Gastrocnemius medialis (tissue), 4 donors: ENCODE results near the gene KATNIP. TPM values are rescaled to one million over a fixed set of nuclear protein-coding genes. Genes with fewer than 3 reads are reported as not detected.

Source experiments
- ATAC-seq, 2 donors: fragments of 150-250 bp; one replicate each; pipeline ENCODE4 v1.9.1; 2016
- DNase-seq, 2 donors: peaks; one replicate each; pipeline ENCODE4 v3.0.0-alpha.2; 2019
- H3K27ac ChIP-seq, 4 donors: fragments of 200-600 bp; sonication (generic); 1 replicate in 1 of 4; 2 replicates in 3 of 4; pipeline ENCODE4 v1.5.1; 2016 to 2018; ENCODE audit warnings: mild to moderate bottlenecking in 2 of 4, moderate library complexity in 1 of 4
- H3K27me3 ChIP-seq, 3 donors: fragments of 200-600 bp; sonication (generic) in 2 of 3; 1 replicate in 1 of 3; 2 replicates in 2 of 3; pipeline versions ENCODE4 v1.5.1 to v1.6.0; 2016 to 2019; ENCODE audit warnings: mild to moderate bottlenecking in 1 of 3, moderate library complexity in 1 of 3
- H3K36me3 ChIP-seq, 2 donors: fragments of 200-600 bp; sonication (generic) in 1 of 2; one replicate each; pipeline ENCODE4 v1.5.1; 2017 to 2018
- H3K4me1 ChIP-seq, 2 donors: fragments of 200-600 bp; sonication (generic) in 1 of 2; one replicate each; pipeline ENCODE4 v1.5.1; 2016 to 2017; ENCODE audit warnings: mild to moderate bottlenecking in 2 of 2
- H3K4me3 ChIP-seq, 4 donors: fragments of 200-600 bp; sonication (generic) in 3 of 4; 1 replicate in 1 of 4; 2 replicates in 3 of 4; pipeline ENCODE4 v1.5.1; 2016 to 2019; ENCODE audit warnings: mild to moderate bottlenecking in 2 of 4
- H3K9me3 ChIP-seq, 3 donors: fragments of 200-600 bp; sonication (generic) in 2 of 3; 1 replicate in 1 of 3; 2 replicates in 2 of 3; pipeline ENCODE4 v1.5.1; 2016 to 2019
- CTCF ChIP-seq, 5 experiments: fragments of 450-650 bp in 3 of 5; fragments of 200-600 bp in 2 of 5; sonication (generic) in 2 of 5; IDR thresholded peaks in 4 of 5; conservative IDR thresholded peaks in 1 of 5; 1 replicate in 4 of 5; 2 replicates in 1 of 5; pipeline ENCODE4 v1.5.1; 2016 to 2019; ENCODE audit warnings: antibody characterized with exemption in 5 of 5, mild to moderate bottlenecking in 3 of 5, moderate library complexity in 3 of 5
- POLR2A ChIP-seq, 2 donors: fragments of 450-650 bp; IDR thresholded peaks; one replicate each; pipeline ENCODE4 v1.6.1; 2017; ENCODE audit warnings: antibody characterized with exemption in 2 of 2, mild to moderate bottlenecking in 2 of 2, moderate library complexity in 2 of 2
- in situ Hi-C, 4 donors: fragments of 200-750 bp; cut with MboI; loops; one replicate each; pipeline versions ENCODE4 v1.15.0 to v1.8.0; 2017; ENCODE audit warnings: low sequenced_read_pairs in 4 of 4
- intact Hi-C: fragments of 100-400 bp; cut with DNase I; formaldehyde crosslinking; loops from one replicate; pipeline ENCODE4 v1.15.1; 2023; ENCODE audit warnings: low total_unique reads
- total RNA-seq, 4 donors: library from RNA; depleted of rRNA; stranded (reverse); fragments of >200 nt; gene quantifications; one replicate each; pipeline versions ENCODE4 v1.1.0 to v1.2.3, GENCODE V29; 2016

Gene KATNIP
- total RNA-seq, 4 donors from 2014 or later, result 6.3 to 12.1 (median 7.7) TPM

- Histone ChIP-seq H3K27ac (peak overlapping the region; percentile 83 to 91 (median 88)), H3K27me3 (no peaks in the 10 kb centered on the region), H3K4me3 (no peak overlapping the region), H3K9me3 (no peaks in the 10 kb centered on the region), H3K36me3 (peaks cover 0 to 35% of the 10 kb centered on the region in 2 donors), H3K4me1 (peaks cover 35 to 36% of the 10 kb centered on the region in 2 donors)
- in situ Hi-C loops, result no loop called here
- DNase-seq (no peak), ATAC-seq (peak; percentile 23 to 44)
- intact Hi-C loops, result loop anchor here (1.0 to 5.0 kb wide), 2 partner anchors 16 to 50 kb away; no protein-coding TSS in a partner anchor
- TF ChIP-seq POLR2A (IDR thresholded peaks at IDR 0.05) (no peak), CTCF (IDR thresholded peaks at IDR 0.05 in 4 of 5, conservative IDR thresholded peaks at IDR 0.05 in 1 of 5) (no peak)
Observed at GRCh38 chr16:27547134-27547533, 2.8 kb upstream of the KATNIP start.

DNA sequence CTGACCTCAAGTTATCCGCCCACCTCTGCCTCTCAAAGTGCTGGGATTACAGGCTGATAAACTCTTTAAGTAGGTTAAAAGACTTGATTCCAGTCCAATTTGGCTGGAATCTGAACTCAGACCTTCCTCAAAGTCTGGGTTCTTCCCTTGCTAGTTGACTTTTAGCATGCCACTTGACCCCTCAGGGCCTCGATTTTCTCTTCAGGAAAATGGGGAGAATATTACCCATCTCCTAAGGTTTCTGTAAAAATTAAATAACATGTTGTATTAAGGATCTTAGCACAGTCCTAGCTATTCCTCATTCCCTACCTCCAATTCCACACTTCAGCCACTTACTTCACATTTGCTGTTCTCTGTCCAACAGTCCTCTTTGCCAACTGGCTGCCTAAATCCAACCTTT, 2.1 kb upstream of the KATNIP start:
- Histone ChIP-seq H3K27me3 (no peaks in the 10 kb centered on the region), H3K27ac (peak overlapping the region; percentile 83 to 91 (median 88)), H3K4me3 (no peak overlapping the region), H3K4me1 (peaks cover 35 to 36% of the 10 kb centered on the region in 2 donors), H3K9me3 (no peaks in the 10 kb centered on the region), H3K36me3 (peaks cover 0 to 27% of the 10 kb centered on the region in 2 donors)
- intact Hi-C loops, result loop anchor here (1.0 to 5.0 kb wide), 3 partner anchors 17 to 65 kb away; no protein-coding TSS in a partner anchor
- in situ Hi-C loops, result no loop called here
- ATAC-seq (no peak), DNase-seq (no peak)
- TF ChIP-seq CTCF (IDR thresholded peaks at IDR 0.05 in 4 of 5, conservative IDR thresholded peaks at IDR 0.05 in 1 of 5) (no peak), POLR2A (IDR thresholded peaks at IDR 0.05) (no peak)

GRCh38 chr16:27549464-27549745, 539 bp upstream of the KATNIP start:
- in situ Hi-C loops (no loop called here), intact Hi-C loops (loop anchor here (2.0 to 5.0 kb wide), 2 partner anchors 52 to 67 kb away; no protein-coding TSS in a partner anchor)
- TF ChIP-seq CTCF (IDR thresholded peaks at IDR 0.05 in 4 of 5, conservative IDR thresholded peaks at IDR 0.05 in 1 of 5), result no peak
- no peak for TF ChIP-seq POLR2A (IDR thresholded peaks at IDR 0.05)
- peaks cover 0 to 12% of the 10 kb centered on the region in 2 donors for H3K36me3 ChIP-seq
- peak overlapping the region; percentile 84 to 99 (median 98) for H3K4me3 ChIP-seq
- H3K27ac ChIP-seq, result peak overlapping the region; percentile 83 to 91 (median 88)
- ATAC-seq (peak; percentile 50 to 60), DNase-seq (no peak)
- H3K27me3 ChIP-seq, result no peaks in the 10 kb centered on the region
- no peaks in the 10 kb centered on the region for H3K9me3 ChIP-seq
- peaks cover 35 to 36% of the 10 kb centered on the region in 2 donors for H3K4me1 ChIP-seq

GRCh38 chr16:27550582-27550920, 607 bp downstream of the KATNIP start:
- TF ChIP-seq POLR2A (IDR thresholded peaks at IDR 0.05) (no peak), CTCF (IDR thresholded peaks at IDR 0.05 in 4 of 5, conservative IDR thresholded peaks at IDR 0.05 in 1 of 5) (no peak)
- Histone ChIP-seq H3K36me3 (peaks cover 0 to under 1% of the 10 kb centered on the region in 2 donors), H3K4me3 (peak overlapping the region; percentile 84 to 99 (median 98)), H3K27me3 (no peaks in the 10 kb centered on the region), H3K27ac (peak overlapping the region; percentile 83 to 91 (median 88)), H3K4me1 (peaks cover 35 to 36% of the 10 kb centered on the region in 2 donors), H3K9me3 (no peaks in the 10 kb centered on the region)
- DNase-seq, result no peak
- in situ Hi-C loops, result loop anchor here in 1 of 4 donors (25.0 kb wide), 1 partner anchor 338 kb away; the partner anchor contains the start of gene KDM8
- intact Hi-C loops, result loop anchor here (5.0 kb wide), 1 partner anchor 348 kb away; the partner anchor contains the start of gene KDM8
- no peak for ATAC-seq
